Tibial artery (tissue), 4 donors: ENCODE data around the gene ADAT3.

Source experiments
- DNase-seq, 2 donors: peaks; one replicate each; pipeline ENCODE4 v3.0.0-alpha.2; 2019
- H3K27ac ChIP-seq, 2 donors: fragments of 200-600 bp; sonication (generic) in 1 of 2; 1 replicate in 1 of 2; 2 replicates in 1 of 2; pipeline ENCODE4 v1.5.1; 2018 to 2019; ENCODE audit warnings: mild to moderate bottlenecking in 1 of 2
- H3K27me3 ChIP-seq, 2 donors: fragments of 200-600 bp; sonication (generic) in 1 of 2; one replicate each; pipeline versions ENCODE4 v1.5.1 to v1.6.0; 2016 to 2019
- H3K36me3 ChIP-seq, 3 donors: fragments of 200-600 bp; sonication (generic) in 2 of 3; one replicate each; pipeline ENCODE4 v1.5.1; 2016 to 2019; ENCODE audit warnings: mild to moderate bottlenecking in 2 of 3
- H3K4me1 ChIP-seq, 4 donors: fragments of 200-600 bp; sonication (generic) in 2 of 4; 1 replicate in 3 of 4; 2 replicates in 1 of 4; pipeline ENCODE4 v1.5.1; 2016 to 2019
- H3K4me3 ChIP-seq, 2 donors: fragments of 200-600 bp; sonication (generic) in 1 of 2; 1 replicate in 1 of 2; 2 replicates in 1 of 2; pipeline ENCODE4 v1.5.1; 2018 to 2019; ENCODE audit warnings: mild to moderate bottlenecking in 2 of 2
- H3K9me3 ChIP-seq, 3 donors: fragments of 200-600 bp; sonication (generic) in 1 of 3; one replicate each; pipeline ENCODE4 v1.5.1; 2016 to 2019
- CTCF ChIP-seq, 2 experiments: fragments of 200-600 bp in 1 of 2; fragments of 450-650 bp in 1 of 2; IDR thresholded peaks; one replicate each; pipeline ENCODE4 v1.5.1; 2017 to 2019; ENCODE audit warnings: antibody characterized with exemption in 2 of 2, mild to moderate bottlenecking in 1 of 2, moderate library complexity in 1 of 2
- intact Hi-C: fragments of 100-400 bp; cut with DNase I; formaldehyde crosslinking; loops from one replicate; pipeline ENCODE4 v1.15.0; 2023; ENCODE audit warnings: low total_unique reads

ADAT3 gene

GRCh38 chr19:1864480-1865171 is 40.6 kb upstream of the ADAT3 start:
- Histone ChIP-seq H3K27me3 (no peaks in the 10 kb centered on the region), H3K4me3 (peak overlapping the region; percentile 63 to 71), H3K36me3 (no peaks in the 10 kb centered on the region), H3K4me1 (peaks cover 0 to 41% (median 34%) of the 10 kb centered on the region in 4 donors), H3K9me3 (no peaks in the 10 kb centered on the region), H3K27ac (peak overlapping the region; percentile 78 to 81)
- peak; percentile 60 to 70 for TF ChIP-seq CTCF (IDR thresholded peaks at IDR 0.05)
- intact Hi-C loops: no loop called here
- DNase-seq: peak in 1 of 2 donors; percentile 66

GRCh38 chr19:1865172-1866010 is 39.8 kb upstream of the ADAT3 start:
- Histone ChIP-seq H3K4me1 (peaks cover 0 to 33% (median 27%) of the 10 kb centered on the region in 4 donors), H3K9me3 (no peaks in the 10 kb centered on the region), H3K27ac (peak overlapping the region; percentile 78 to 81), H3K36me3 (peaks cover 0 to under 1% (median 0%) of the 10 kb centered on the region in 3 donors), H3K27me3 (no peaks in the 10 kb centered on the region), H3K4me3 (peak overlapping the region; percentile 63 to 71)
- no peak for TF ChIP-seq CTCF (IDR thresholded peaks at IDR 0.05)
- intact Hi-C loops: no loop called here
- DNase-seq: no peak

- H3K27me3 ChIP-seq: no peaks in the 10 kb centered on the region
- no peak overlapping the region for H3K4me3 ChIP-seq
- no peak for DNase-seq
- H3K27ac ChIP-seq: no peak overlapping the region
- intact Hi-C loops: no loop called here
- TF ChIP-seq CTCF (IDR thresholded peaks at IDR 0.05): no peak
- no peaks in the 10 kb centered on the region for H3K9me3 ChIP-seq
- H3K4me1 ChIP-seq: peaks cover 0 to 29% (median 16%) of the 10 kb centered on the region in 4 donors
- peaks cover 0 to 13% (median 4%) of the 10 kb centered on the region in 3 donors for H3K36me3 ChIP-seq
Observed at GRCh38 chr19:1866693-1867348, 38.4 kb upstream of the ADAT3 start.

- intact Hi-C loops: no loop called here
- Histone ChIP-seq H3K9me3 (no peaks in the 10 kb centered on the region), H3K4me1 (peaks cover 0 to 29% (median 11%) of the 10 kb centered on the region in 4 donors), H3K27ac (no peak overlapping the region), H3K36me3 (peaks cover 0 to 13% (median 4%) of the 10 kb centered on the region in 3 donors), H3K27me3 (no peaks in the 10 kb centered on the region), H3K4me3 (no peak overlapping the region)
- no peak for TF ChIP-seq CTCF (IDR thresholded peaks at IDR 0.05)
- no peak for DNase-seq
Observed at GRCh38 chr19:1867349-1867724, 37.9 kb upstream of the ADAT3 start.

GRCh38 chr19:1868971-1869370 is 36.2 kb upstream of the ADAT3 start:
- Histone ChIP-seq H3K36me3 (peaks cover 0 to 13% (median 4%) of the 10 kb centered on the region in 3 donors), H3K27ac (no peak overlapping the region), H3K9me3 (no peaks in the 10 kb centered on the region), H3K4me1 (peaks cover 0 to 42% (median 24%) of the 10 kb centered on the region in 4 donors), H3K27me3 (no peaks in the 10 kb centered on the region), H3K4me3 (no peak overlapping the region)
- no peak for DNase-seq
- intact Hi-C loops: no loop called here
- no peak for TF ChIP-seq CTCF (IDR thresholded peaks at IDR 0.05)
